Panc1 (cell line): ENCODE data around the gene RBM19. TPM values are rescaled to one million over a fixed set of nuclear protein-coding genes. Genes with fewer than 3 reads are reported as not detected.
"Not testable (repeated sequence)": the region's sequence is repeated elsewhere in the genome, so short reads cannot be mapped to it uniquely, and the experiment has no call there.

Experiments
- ATAC-seq: fragments of 200-7000 bp; cut with Tn5 transposase; 2 replicates; pipeline ENCODE4 v1.9.1; 2020; ENCODE audit warnings: mild to moderate bottlenecking, moderate library complexity
- BruUV-seq: library from RNA; stranded (reverse); fragments of 400-500 nt; replicated peaks from 2 replicates; lab custom pipeline; 2021; lab: Mats Ljungman, UMichigan
- CTCF ChIA-PET: fragments of 300-600 bp; sonication (Branson Sonifier 250); formaldehyde crosslinking; loops from one replicate; lab custom pipeline; 2022; ENCODE audit warnings: antibody characterized with exemption; lab: Charles Lee
- POLR2A ChIA-PET: fragments of 300-600 bp; sonication (Branson Sonifier 250); formaldehyde crosslinking; loops from one replicate; lab custom pipeline; 2022; ENCODE audit warnings: antibody characterized with exemption; lab: Charles Lee
- DNase-seq: peaks from one replicate; pipeline ENCODE4 v3.0.0-alpha.2; 2010; ENCODE audit warnings: low read depth, low spot score
- H3K27ac ChIP-seq: 2 replicates; pipeline ENCODE4 v1.5.1; 2011; ENCODE audit warnings: mild to moderate bottlenecking, low read length, inconsistent platforms
- H3K27me3 ChIP-seq: fragments of 200-500 bp; sonication (Bioruptor generic); 2 replicates; pipeline ENCODE4 v1.6.0; 2014; ENCODE audit warnings: low read length, inconsistent platforms; ENCODE audit not compliant: control insufficient read depth, insufficient read depth
- H3K36me3 ChIP-seq: fragments of 200-500 bp; sonication (Bioruptor generic); 2 replicates; pipeline ENCODE4 v1.5.1; 2014; ENCODE audit warnings: inconsistent platforms, mild to moderate bottlenecking, low read length, moderate library complexity; ENCODE audit not compliant: control insufficient read depth, insufficient read depth
- H3K4me1 ChIP-seq: 2 replicates; pipeline ENCODE4 v1.5.1; 2011; ENCODE audit warnings: inconsistent platforms, mild to moderate bottlenecking, low read length, moderate library complexity; ENCODE audit not compliant: control insufficient read depth, insufficient read depth
- H3K4me3 ChIP-seq, 2 experiments: 2 replicates each; pipeline ENCODE4 v1.5.1; 2011 to 2012; ENCODE audit warnings: low read depth in 2 of 2, low read length in 2 of 2, mild to moderate bottlenecking in 2 of 2, inconsistent platforms in 1 of 2, moderate library complexity in 1 of 2
- H3K9me3 ChIP-seq: fragments of 200-500 bp; sonication (Bioruptor generic); 2 replicates; pipeline ENCODE4 v1.5.1; 2014; ENCODE audit warnings: low read depth, mild to moderate bottlenecking, inconsistent platforms, low read length, moderate library complexity; ENCODE audit not compliant: control insufficient read depth, insufficient read depth
- POLR2AphosphoS5 ChIP-seq: IDR thresholded peaks from 2 replicates; pipeline ENCODE4 v1.6.1; 2012; ENCODE audit warnings: mild to moderate bottlenecking, low read depth, low read length, moderate library complexity
- SIN3A ChIP-seq: IDR thresholded peaks from 2 replicates; pipeline ENCODE4 v1.6.1; 2012; ENCODE audit warnings: low read depth, mild to moderate bottlenecking, low read length, moderate library complexity, borderline replicate concordance; ENCODE audit not compliant: insufficient read depth
- TCF7L2 ChIP-seq: IDR thresholded peaks from 2 replicates; pipeline ENCODE4 v1.6.1; 2011; ENCODE audit warnings: mild to moderate bottlenecking, low read depth, low read length, inconsistent platforms
- in situ Hi-C: cut with HindIII; loops from 2 replicates; pipeline ENCODE4 v1.10.0; 2016; ENCODE audit warnings: low sequenced_read_pairs, low pct_unique_long_range_greater_than_20kb
- intact Hi-C: fragments of 100-400 bp; cut with micrococcal nuclease; formaldehyde crosslinking; loops from one replicate; pipeline ENCODE4 v1.10.0; 2022; ENCODE audit not compliant: unreplicated experiment
- total RNA-seq: library from RNA; stranded (reverse); gene quantifications from one replicate; pipeline ENCODE4 v1.2.1, GENCODE V29; 2021; ENCODE audit not compliant: unreplicated experiment
- TF ChIP-seq, protein P1 (sequence below), 2 experiments: IDR thresholded peaks; 2 replicates each; pipeline ENCODE4 v1.6.1; 2011 to 2012; ENCODE audit warnings: low read depth in 2 of 2, control low read depth in 1 of 2, low read length in 1 of 2, mild to moderate bottlenecking in 1 of 2, moderate library complexity in 1 of 2; ENCODE audit not compliant: insufficient read depth in 1 of 2
- TF ChIP-seq, protein P2 (sequence below): fragments of 450-650 bp; IDR thresholded peaks from 2 replicates; pipeline ENCODE4 v1.5.1; 2017; ENCODE audit warnings: mild to moderate bottlenecking

RBM19 gene
- total RNA-seq, 1 experiment from 2014 or later: 44.8 TPM

DNA sequence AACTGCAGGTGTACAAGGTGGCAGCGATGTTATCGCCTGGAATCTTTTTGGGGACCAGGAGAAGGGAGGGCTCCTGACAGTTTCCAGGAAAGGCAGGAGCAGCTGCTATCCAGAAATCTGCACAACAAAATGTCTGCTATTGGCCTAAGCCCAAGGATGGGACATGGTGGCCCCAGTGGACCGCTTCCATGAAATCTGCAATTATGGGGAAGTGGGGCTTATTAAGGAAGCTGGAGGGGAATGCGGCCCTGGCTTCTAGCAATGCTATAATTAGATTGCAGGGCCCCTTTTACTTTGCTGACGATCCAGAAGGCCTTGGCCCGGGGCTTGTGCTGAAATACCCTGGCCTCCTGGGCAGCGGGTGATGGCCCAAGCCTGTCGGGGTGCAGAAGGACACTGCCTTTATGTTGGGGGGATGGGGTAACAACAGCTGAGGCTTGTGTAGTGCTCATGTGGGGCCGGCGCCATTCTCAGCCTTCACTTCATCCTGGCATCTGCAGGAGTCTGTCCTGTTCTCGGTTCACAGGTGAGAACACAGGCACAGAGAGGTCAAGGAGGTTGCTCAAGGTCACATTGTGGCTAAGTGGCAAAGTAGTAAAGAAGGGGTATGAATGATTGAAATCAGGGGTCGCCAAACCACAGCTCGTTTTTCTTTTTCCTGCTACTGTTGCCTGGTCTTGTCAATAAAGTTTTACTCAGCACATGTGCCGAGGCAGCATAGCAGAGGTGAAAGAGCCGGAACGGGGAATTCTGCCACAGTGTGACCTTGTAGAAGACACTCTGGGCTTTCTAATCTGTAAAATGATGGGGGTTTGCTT, 153.5 kb downstream of the RBM19 start:
- H3K4me1 ChIP-seq: no peaks in the 10 kb centered on the region
- H3K27ac ChIP-seq: no peak overlapping the region
- ChIA-PET POLR2A (interaction anchor here (0.5 kb wide), 1 partner anchor 290 kb away, joined by 3 read pairs; no protein-coding TSS in a partner anchor), CTCF (interaction anchor here (0.6 kb wide), 1 partner anchor 98 kb away, joined by 7 read pairs; no protein-coding TSS in a partner anchor)
- intact Hi-C loops: no loop called here
- H3K27me3 ChIP-seq: no peaks in the 10 kb centered on the region
- H3K9me3 ChIP-seq: no peaks in the 10 kb centered on the region
- TF ChIP-seq POLR2AphosphoS5 (no peak), TCF7L2 (no peak), SIN3A (no peak)
- TF ChIP-seq, protein P1, sequence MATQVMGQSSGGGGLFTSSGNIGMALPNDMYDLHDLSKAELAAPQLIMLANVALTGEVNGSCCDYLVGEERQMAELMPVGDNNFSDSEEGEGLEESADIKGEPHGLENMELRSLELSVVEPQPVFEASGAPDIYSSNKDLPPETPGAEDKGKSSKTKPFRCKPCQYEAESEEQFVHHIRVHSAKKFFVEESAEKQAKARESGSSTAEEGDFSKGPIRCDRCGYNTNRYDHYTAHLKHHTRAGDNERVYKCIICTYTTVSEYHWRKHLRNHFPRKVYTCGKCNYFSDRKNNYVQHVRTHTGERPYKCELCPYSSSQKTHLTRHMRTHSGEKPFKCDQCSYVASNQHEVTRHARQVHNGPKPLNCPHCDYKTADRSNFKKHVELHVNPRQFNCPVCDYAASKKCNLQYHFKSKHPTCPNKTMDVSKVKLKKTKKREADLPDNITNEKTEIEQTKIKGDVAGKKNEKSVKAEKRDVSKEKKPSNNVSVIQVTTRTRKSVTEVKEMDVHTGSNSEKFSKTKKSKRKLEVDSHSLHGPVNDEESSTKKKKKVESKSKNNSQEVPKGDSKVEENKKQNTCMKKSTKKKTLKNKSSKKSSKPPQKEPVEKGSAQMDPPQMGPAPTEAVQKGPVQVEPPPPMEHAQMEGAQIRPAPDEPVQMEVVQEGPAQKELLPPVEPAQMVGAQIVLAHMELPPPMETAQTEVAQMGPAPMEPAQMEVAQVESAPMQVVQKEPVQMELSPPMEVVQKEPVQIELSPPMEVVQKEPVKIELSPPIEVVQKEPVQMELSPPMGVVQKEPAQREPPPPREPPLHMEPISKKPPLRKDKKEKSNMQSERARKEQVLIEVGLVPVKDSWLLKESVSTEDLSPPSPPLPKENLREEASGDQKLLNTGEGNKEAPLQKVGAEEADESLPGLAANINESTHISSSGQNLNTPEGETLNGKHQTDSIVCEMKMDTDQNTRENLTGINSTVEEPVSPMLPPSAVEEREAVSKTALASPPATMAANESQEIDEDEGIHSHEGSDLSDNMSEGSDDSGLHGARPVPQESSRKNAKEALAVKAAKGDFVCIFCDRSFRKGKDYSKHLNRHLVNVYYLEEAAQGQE (IDR thresholded peaks at IDR 0.05; ENCODE audit: insufficient read depth in 1 of 2, low read depth in 2 of 2, low read length in 1 of 2): no peak
- TF ChIP-seq, protein P2, sequence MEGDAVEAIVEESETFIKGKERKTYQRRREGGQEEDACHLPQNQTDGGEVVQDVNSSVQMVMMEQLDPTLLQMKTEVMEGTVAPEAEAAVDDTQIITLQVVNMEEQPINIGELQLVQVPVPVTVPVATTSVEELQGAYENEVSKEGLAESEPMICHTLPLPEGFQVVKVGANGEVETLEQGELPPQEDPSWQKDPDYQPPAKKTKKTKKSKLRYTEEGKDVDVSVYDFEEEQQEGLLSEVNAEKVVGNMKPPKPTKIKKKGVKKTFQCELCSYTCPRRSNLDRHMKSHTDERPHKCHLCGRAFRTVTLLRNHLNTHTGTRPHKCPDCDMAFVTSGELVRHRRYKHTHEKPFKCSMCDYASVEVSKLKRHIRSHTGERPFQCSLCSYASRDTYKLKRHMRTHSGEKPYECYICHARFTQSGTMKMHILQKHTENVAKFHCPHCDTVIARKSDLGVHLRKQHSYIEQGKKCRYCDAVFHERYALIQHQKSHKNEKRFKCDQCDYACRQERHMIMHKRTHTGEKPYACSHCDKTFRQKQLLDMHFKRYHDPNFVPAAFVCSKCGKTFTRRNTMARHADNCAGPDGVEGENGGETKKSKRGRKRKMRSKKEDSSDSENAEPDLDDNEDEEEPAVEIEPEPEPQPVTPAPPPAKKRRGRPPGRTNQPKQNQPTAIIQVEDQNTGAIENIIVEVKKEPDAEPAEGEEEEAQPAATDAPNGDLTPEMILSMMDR: no peak
- no peaks in the 10 kb centered on the region for H3K36me3 ChIP-seq
- no peak for DNase-seq
- no TSS peak for BruUV-seq
- no peak overlapping the region for H3K4me3 ChIP-seq
- ATAC-seq: no peak
- in situ Hi-C loops: no loop called here

DNA sequence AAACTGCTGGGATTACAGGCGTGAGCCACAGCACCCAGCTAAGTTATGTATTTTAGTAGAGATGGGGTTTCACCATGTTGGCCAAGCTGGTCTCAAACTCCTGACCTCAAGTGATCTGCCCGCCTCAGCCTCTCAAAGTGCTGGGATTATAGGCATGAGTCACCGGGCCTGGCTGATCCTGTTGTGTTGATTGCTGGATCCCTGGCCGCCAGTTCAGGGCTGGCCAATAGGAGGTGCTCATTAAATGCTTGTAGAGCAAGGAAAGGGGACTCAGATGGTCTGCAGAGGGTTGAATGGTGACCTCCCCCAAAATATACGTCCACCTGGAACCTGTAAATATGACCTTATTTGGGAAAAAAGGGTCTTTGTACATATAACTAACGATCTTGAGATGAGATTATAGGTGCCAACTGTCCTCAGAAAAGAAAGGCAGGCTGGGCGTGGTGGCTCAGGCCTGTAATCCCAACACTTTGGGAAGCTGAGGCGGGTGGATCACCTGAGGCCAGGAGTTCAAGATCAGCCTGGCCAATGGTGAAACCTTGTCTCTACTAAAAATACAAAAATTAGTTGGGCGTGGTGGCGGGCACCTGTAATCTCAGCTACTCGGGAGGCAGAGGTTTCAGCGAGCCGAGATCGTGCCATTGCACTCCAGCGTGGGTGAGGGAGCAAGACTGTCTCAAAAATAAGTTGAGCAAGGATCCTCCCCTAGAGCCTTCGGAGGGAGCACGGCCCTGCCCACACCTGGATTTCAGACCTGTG, 156.5 kb downstream of the RBM19 start:
- in situ Hi-C loops, BruUV-seq, CTCF ChIA-PET, ATAC-seq, H3K27me3 ChIP-seq, H3K9me3 ChIP-seq, H3K36me3 ChIP-seq, H3K27ac ChIP-seq, intact Hi-C loops, H3K4me3 ChIP-seq, POLR2A ChIA-PET, DNase-seq, H3K4me1 ChIP-seq: not testable (repeated sequence)
